ENCODE results near the gene ZNF385A.

- no peak for TF ChIP-seq POLR2A (IDR thresholded peaks at IDR 0.05)
- TF ChIP-seq, protein P1, sequence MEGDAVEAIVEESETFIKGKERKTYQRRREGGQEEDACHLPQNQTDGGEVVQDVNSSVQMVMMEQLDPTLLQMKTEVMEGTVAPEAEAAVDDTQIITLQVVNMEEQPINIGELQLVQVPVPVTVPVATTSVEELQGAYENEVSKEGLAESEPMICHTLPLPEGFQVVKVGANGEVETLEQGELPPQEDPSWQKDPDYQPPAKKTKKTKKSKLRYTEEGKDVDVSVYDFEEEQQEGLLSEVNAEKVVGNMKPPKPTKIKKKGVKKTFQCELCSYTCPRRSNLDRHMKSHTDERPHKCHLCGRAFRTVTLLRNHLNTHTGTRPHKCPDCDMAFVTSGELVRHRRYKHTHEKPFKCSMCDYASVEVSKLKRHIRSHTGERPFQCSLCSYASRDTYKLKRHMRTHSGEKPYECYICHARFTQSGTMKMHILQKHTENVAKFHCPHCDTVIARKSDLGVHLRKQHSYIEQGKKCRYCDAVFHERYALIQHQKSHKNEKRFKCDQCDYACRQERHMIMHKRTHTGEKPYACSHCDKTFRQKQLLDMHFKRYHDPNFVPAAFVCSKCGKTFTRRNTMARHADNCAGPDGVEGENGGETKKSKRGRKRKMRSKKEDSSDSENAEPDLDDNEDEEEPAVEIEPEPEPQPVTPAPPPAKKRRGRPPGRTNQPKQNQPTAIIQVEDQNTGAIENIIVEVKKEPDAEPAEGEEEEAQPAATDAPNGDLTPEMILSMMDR (IDR thresholded peaks at IDR 0.05 in 4 of 5, conservative IDR thresholded peaks at IDR 0.05 in 1 of 5) = no peak
Observed at GRCh38 chr12:54349036-54349435, 35.5 kb downstream of the ZNF385A start.
